ENCODE measurements around the gene EIF3A.

EIF3A gene

GRCh38 chr10:119005362-119006043 lies 75.1 kb downstream of the EIF3A start:
- no peak for DNase-seq

- DNase-seq, result no peak
Measured at GRCh38 chr10:119003572-119004289, 76.9 kb downstream of the EIF3A start.

- DNase-seq, result no peak
Measured at GRCh38 chr10:119001717-119002500, 78.7 kb downstream of the EIF3A start.

- no peak for DNase-seq
Measured at GRCh38 chr10:118998183-118998582, 82.4 kb downstream of the EIF3A start.

- no peak for DNase-seq
Measured at GRCh38 chr10:118997379-118997778, 83.2 kb downstream of the EIF3A start.

GRCh38 chr10:118995739-118996138 lies 84.9 kb downstream of the EIF3A start:
- DNase-seq, result no peak

GRCh38 chr10:118994321-118994720 lies 86.3 kb downstream of the EIF3A start:
- no peak for DNase-seq

GRCh38 chr10:118993214-118993613 lies 87.4 kb downstream of the EIF3A start:
- DNase-seq, result no peak

GRCh38 chr10:118992496-118992895 lies 88.1 kb downstream of the EIF3A start:
- no peak for DNase-seq

GRCh38 chr10:118990326-118990725 lies 90.3 kb downstream of the EIF3A start:
- DNase-seq, result no peak

- no peak for DNase-seq
Measured at GRCh38 chr10:118986815-118987790, 93.5 kb downstream of the EIF3A start.

GRCh38 chr10:118985576-118985975 lies 95.0 kb downstream of the EIF3A start:
- DNase-seq, result no peak

Data from activated effector memory CD4-positive, alpha-beta T cell treated with anti-CD3 and anti-CD28 coated beads, Interleukin-2, amount 50 U/mL, for 16 hours (primary cell).